C1 segment of cervical spinal cord (tissue), 14 donors: Measurements from ENCODE around the gene EML5.

Experiments used
- DNase-seq, 14 donors: peaks; one replicate each; lab custom pipeline; 2025; lab: John Stamatoyannopoulos, UW

EML5 gene

GRCh38 chr14:88563845-88564244, 228.9 kb downstream of the EML5 start:
- DNase-seq, result no peak

- peak; percentile 17 to 93 (median 76) for DNase-seq
Observed at GRCh38 chr14:88562831-88563686, 229.7 kb downstream of the EML5 start, which contains the start of gene ZC3H14. ZC3H14 (plus strand) TSS chr14:88563037; CDS start chr14:88563134, 97 bp downstream.

DNA sequence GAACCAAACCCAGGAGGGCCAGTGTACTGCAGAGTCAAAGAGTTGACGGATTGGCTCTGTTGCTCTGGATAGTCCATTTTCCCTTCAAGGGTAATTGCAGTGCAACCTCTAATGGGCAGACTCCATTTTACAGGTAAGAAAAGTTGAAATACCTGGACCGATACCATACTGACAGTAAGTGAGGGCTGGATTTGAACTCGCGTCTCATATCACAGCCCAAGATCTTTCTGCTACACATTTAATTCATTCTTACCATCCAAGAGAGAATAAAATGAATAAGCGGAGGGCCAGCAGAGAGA, 230.3 kb downstream of the EML5 start:
- DNase-seq, result no peak
